Esophagus squamous epithelium (tissue), 5 donors: ENCODE results near the gene TMA7. TPM values are rescaled to one million over a fixed set of nuclear protein-coding genes. Genes with fewer than 3 reads are reported as not detected.

Experiments used
- DNase-seq: peaks from one replicate; lab custom pipeline; 2025; lab: John Stamatoyannopoulos, UW
- H3K27ac ChIP-seq, 4 donors: fragments of 200-600 bp; sonication (generic); one replicate each; pipeline ENCODE4 v1.5.1; 2016 to 2019; ENCODE audit warnings: mild to moderate bottlenecking in 1 of 4
- H3K27me3 ChIP-seq, 4 donors: fragments of 200-600 bp; sonication (generic); 1 replicate in 3 of 4; 2 replicates in 1 of 4; pipeline versions ENCODE4 v1.5.1 to v1.6.0; 2017 to 2021; ENCODE audit warnings: antibody characterized with exemption in 1 of 4
- H3K36me3 ChIP-seq, 3 donors: fragments of 200-600 bp; sonication (generic); one replicate each; pipeline ENCODE4 v1.5.1; 2016 to 2019
- H3K4me1 ChIP-seq, 3 donors: fragments of 200-600 bp; sonication (generic); one replicate each; pipeline ENCODE4 v1.5.1; 2017 to 2019
- H3K4me3 ChIP-seq, 4 donors: fragments of 200-600 bp; sonication (generic); 1 replicate in 3 of 4; 2 replicates in 1 of 4; pipeline ENCODE4 v1.5.1; 2016 to 2019; ENCODE audit warnings: mild to moderate bottlenecking in 2 of 4, moderate library complexity in 1 of 4
- H3K9me3 ChIP-seq, 3 donors: fragments of 200-600 bp; sonication (generic); one replicate each; pipeline ENCODE4 v1.5.1; 2016 to 2019
- CTCF ChIP-seq, 6 experiments: fragments of 450-650 bp in 4 of 6; fragments of 200-600 bp in 2 of 6; sonication (generic) in 2 of 6; IDR thresholded peaks; one replicate each; pipeline ENCODE4 v1.5.1; 2016 to 2019; ENCODE audit warnings: antibody characterized with exemption in 6 of 6, mild to moderate bottlenecking in 4 of 6, moderate library complexity in 4 of 6
- POLR2A ChIP-seq, 4 donors: fragments of 450-650 bp; IDR thresholded peaks; one replicate each; pipeline ENCODE4 v1.6.1; 2017; ENCODE audit warnings: antibody characterized with exemption in 4 of 4, mild to moderate bottlenecking in 4 of 4, moderate library complexity in 3 of 4
- WGBS, 2 donors: methylation state at CpG; one replicate each; pipeline ENCODE4 v1.1.5; 2018; 5-methylcytosine and 5-hydroxymethylcytosine counted together
- intact Hi-C: fragments of 100-400 bp; cut with DNase I; formaldehyde crosslinking; loops from one replicate; pipeline ENCODE4 v1.15.0; 2022
- total RNA-seq, 4 donors: library from RNA; depleted of rRNA; stranded (reverse); fragments of >200 nt; gene quantifications; one replicate each; pipeline ENCODE4 v1.1.0, GENCODE V29; 2016
- donor health status: DM: yes; HTN: yes; CAD: no.

Gene TMA7
- total RNA-seq, 4 donors from 2014 or later = 293 to 431 (median 357) TPM

- TF ChIP-seq CTCF (IDR thresholded peaks at IDR 0.05) = no peak
- TF ChIP-seq POLR2A (IDR thresholded peaks at IDR 0.05) = no peak
- Histone ChIP-seq H3K36me3 (peaks cover 0 to 56% (median 8%) of the 10 kb centered on the region in 3 donors), H3K27me3 (no peaks in the 10 kb centered on the region), H3K9me3 (no peaks in the 10 kb centered on the region), H3K4me3 (no peak overlapping the region), H3K27ac (peak overlapping the region in 3 of 4 donors; percentile 22 to 97 (median 45)), H3K4me1 (peaks cover 28 to 75% (median 42%) of the 10 kb centered on the region in 3 donors)
- DNase-seq = no peak
- intact Hi-C loops = no loop called here
- 60 to 68% methylated on average over 4 of the region's 4 CpGs for WGBS, 2 donors
Observed at GRCh38 chr3:48474619-48475018, 34.6 kb downstream of the TMA7 start.

- H3K36me3 ChIP-seq = peaks cover 0 to 50% (median 8%) of the 10 kb centered on the region in 3 donors
- peak overlapping the region in 3 of 4 donors; percentile 34 to 97 (median 45) for H3K27ac ChIP-seq
- intact Hi-C loops = no loop called here
- TF ChIP-seq POLR2A (IDR thresholded peaks at IDR 0.05) (no peak), CTCF (IDR thresholded peaks at IDR 0.05) (no peak)
- H3K27me3 ChIP-seq = no peaks in the 10 kb centered on the region
- no peak overlapping the region for H3K4me3 ChIP-seq
- no peaks in the 10 kb centered on the region for H3K9me3 ChIP-seq
- WGBS, 2 donors = 80 to 85% methylated on average over 7 to 11 of the region's 11 CpGs
- H3K4me1 ChIP-seq = peaks cover 22 to 69% (median 36%) of the 10 kb centered on the region in 3 donors
- no peak for DNase-seq
Observed at GRCh38 chr3:48475188-48475587, 35.1 kb downstream of the TMA7 start.

GRCh38 chr3:48476426-48477053, 36.5 kb downstream of the TMA7 start:
- Histone ChIP-seq H3K36me3 (peaks cover 0 to 58% (median 8%) of the 10 kb centered on the region in 3 donors), H3K4me3 (no peak overlapping the region), H3K9me3 (no peaks in the 10 kb centered on the region), H3K4me1 (peaks cover 13 to 56% (median 22%) of the 10 kb centered on the region in 3 donors), H3K27me3 (no peaks in the 10 kb centered on the region), H3K27ac (peak overlapping the region in 1 of 4 donors; percentile 33)
- intact Hi-C loops = no loop called here
- TF ChIP-seq CTCF (IDR thresholded peaks at IDR 0.05) (no peak), POLR2A (IDR thresholded peaks at IDR 0.05) (no peak)
- DNase-seq = no peak
- WGBS, 2 donors = 40% methylated on average over 1 to 7 of the region's 9 CpGs

GRCh38 chr3:48477959-48478520, 38.0 kb downstream of the TMA7 start:
- Histone ChIP-seq H3K27ac (peak overlapping the region in 2 of 4 donors; percentile 49 to 68), H3K4me3 (peak overlapping the region in 2 of 4 donors; percentile 15 to 19), H3K36me3 (peaks cover 0 to 63% (median 8%) of the 10 kb centered on the region in 3 donors), H3K9me3 (no peaks in the 10 kb centered on the region), H3K4me1 (peaks cover 6 to 42% (median 15%) of the 10 kb centered on the region in 3 donors), H3K27me3 (no peaks in the 10 kb centered on the region)
- no peak for DNase-seq
- TF ChIP-seq CTCF (IDR thresholded peaks at IDR 0.05) (no peak), POLR2A (IDR thresholded peaks at IDR 0.05) (no peak)
- 86 to 100% methylated on average over 1 to 2 of the region's 9 CpGs for WGBS, 2 donors
- intact Hi-C loops = no loop called here
